GM12878 (cell line): ENCODE data around the gene MYBPC2.

Source experiments
- CEBPB ChIP-seq, 2 experiments: fragments of 150-350 bp in 1 of 2; IDR thresholded peaks; 2 replicates each; pipeline ENCODE4 v1.6.1; 2012 to 2014; ENCODE audit warnings: low read depth in 2 of 2, low read length in 2 of 2, borderline replicate concordance in 1 of 2, inconsistent platforms in 1 of 2
- EGR1 ChIP-seq, 2 experiments: IDR thresholded peaks; 1 replicate in 1 of 2; 2 replicates in 1 of 2; pipeline ENCODE4 v1.6.1; 2011 to 2012; ENCODE audit warnings: low read depth in 2 of 2, low read length in 2 of 2, borderline replicate concordance in 1 of 2, mild to moderate bottlenecking in 1 of 2, moderate library complexity in 1 of 2
- FOXK2 ChIP-seq: fragments of 450-650 bp; IDR thresholded peaks from 2 replicates; pipeline ENCODE4 v1.6.1; 2017; ENCODE audit warnings: mild to moderate bottlenecking, moderate library complexity
- GATAD2B ChIP-seq: fragments of 450-650 bp; conservative IDR thresholded peaks from 2 replicates; pipeline ENCODE4 v1.6.1; 2017; ENCODE audit warnings: low read depth, mild to moderate bottlenecking, moderate library complexity
- MYC ChIP-seq: IDR thresholded peaks from 2 replicates; pipeline ENCODE4 v1.6.1; 2011; ENCODE audit warnings: mild to moderate bottlenecking, low read length, moderate library complexity, inconsistent platforms; ENCODE audit not compliant: insufficient read depth, insufficient replicate concordance, insufficient read length, severe bottlenecking
- RELB ChIP-seq: fragments of 450-650 bp; IDR thresholded peaks from 2 replicates; pipeline ENCODE4 v1.6.1; 2017; ENCODE audit warnings: low read depth, mild to moderate bottlenecking, moderate library complexity
- SP1 ChIP-seq: IDR thresholded peaks from one replicate; pipeline ENCODE4 v1.6.1; 2011; ENCODE audit warnings: low read depth, low read length
- TARDBP ChIP-seq: IDR thresholded peaks from 2 replicates; pipeline ENCODE4 v1.6.1; 2016; ENCODE audit warnings: borderline replicate concordance
- USF1 ChIP-seq: IDR thresholded peaks from 2 replicates; pipeline ENCODE4 v1.6.1; 2011; ENCODE audit warnings: borderline replicate concordance, low read depth, mild to moderate bottlenecking, moderate library complexity, mixed read lengths, low read length; ENCODE audit not compliant: insufficient read depth; ENCODE audit errors: extremely low read length
- WRNIP1 ChIP-seq: IDR thresholded peaks from 2 replicates; pipeline ENCODE4 v1.6.1; 2011; ENCODE audit warnings: low read depth, low read length, improper control_type of control experiment, borderline replicate concordance
- YY1 ChIP-seq: IDR thresholded peaks from 2 replicates; pipeline ENCODE4 v1.6.1; 2011; ENCODE audit warnings: low read depth, mild to moderate bottlenecking, low read length
- ZBTB33 ChIP-seq: fragments of 450-650 bp; IDR thresholded peaks from 2 replicates; pipeline ENCODE4 v1.6.1; 2017; ENCODE audit warnings: mild to moderate bottlenecking
- ZNF274 ChIP-seq: IDR thresholded peaks from one replicate; pipeline ENCODE4 v1.8.0; 2011; ENCODE audit not compliant: insufficient read length, insufficient read depth

- no peak for TF ChIP-seq ZNF274
- no peak for TF ChIP-seq FOXK2
- no peak for TF ChIP-seq YY1
- TF ChIP-seq EGR1 (IDR thresholded peaks at IDR 0.05; ENCODE audit: borderline replicate concordance in 1 of 2, low read depth in 2 of 2, low read length in 2 of 2), result no peak
- TF ChIP-seq MYC, result no peak
- TF ChIP-seq USF1, result no peak
- no peak for TF ChIP-seq TARDBP
- TF ChIP-seq ZBTB33, result no peak
- no peak for TF ChIP-seq GATAD2B
- no peak for TF ChIP-seq WRNIP1
- TF ChIP-seq RELB, result no peak
- no peak for TF ChIP-seq CEBPB (IDR thresholded peaks at IDR 0.05; ENCODE audit: borderline replicate concordance in 1 of 2, low read depth in 2 of 2, low read length in 2 of 2)
- TF ChIP-seq SP1, result no peak
Measured at GRCh38 chr19:50399368-50399745, 33.3 kb upstream of the MYBPC2 start.
